IMR-90 (cell line): ENCODE results near the gene LRRC10.

Experiments
- BHLHE40 ChIP-seq: fragments of 150-350 bp; IDR thresholded peaks from 2 replicates; pipeline ENCODE4 v1.6.1; 2016; ENCODE audit warnings: mild to moderate bottlenecking, low read depth, low read length
- CTCF ChIP-seq: conservative IDR thresholded peaks from 2 replicates; pipeline ENCODE4 v1.5.1; 2012; ENCODE audit warnings: mild to moderate bottlenecking, low read depth, low read length, improper control_type of control experiment
- FOS ChIP-seq: fragments of 150-350 bp; IDR thresholded peaks from 2 replicates; pipeline ENCODE4 v1.6.1; 2016; ENCODE audit warnings: low read depth, low read length
- POLR2A ChIP-seq: IDR thresholded peaks from 2 replicates; pipeline ENCODE4 v1.6.1; 2012; ENCODE audit warnings: mild to moderate bottlenecking, low read depth, low read length

- no peak for TF ChIP-seq CTCF
- no peak for TF ChIP-seq POLR2A
- no peak for TF ChIP-seq BHLHE40
- TF ChIP-seq FOS = no peak
Measured at GRCh38 chr12:69653703-69654102, 43.0 kb upstream of the LRRC10 start.
